Bronchial epithelial cell (primary cell): Measurements from ENCODE around the gene TMCC1. TPM values are rescaled to one million over a fixed set of nuclear protein-coding genes. Genes with fewer than 3 reads are reported as not detected.

Source experiments
- DNase-seq: peaks from one replicate; pipeline ENCODE4 v3.0.0-alpha.2; 2010; ENCODE audit warnings: low read depth
- FAIRE-seq: peaks from 2 replicates; lab custom pipeline; 2011; peaks lifted over from hg19 to GRCh38; lab: Jason Lieb, UNC
- H3K27me3 ChIP-seq: 2 replicates; pipeline ENCODE4 v1.5.1; 2011; ENCODE audit warnings: low read length; ENCODE audit not compliant: control insufficient read depth, insufficient read depth
- H3K36me3 ChIP-seq: 2 replicates; pipeline ENCODE4 v1.5.1; 2011; ENCODE audit warnings: low read length; ENCODE audit not compliant: control insufficient read depth, insufficient read depth
- H3K4me3 ChIP-seq: 2 replicates; pipeline ENCODE4 v1.5.1; 2011; ENCODE audit warnings: mild to moderate bottlenecking, low read depth, low read length, control low read depth
- CTCF ChIP-seq: IDR thresholded peaks from 2 replicates; pipeline ENCODE4 v1.5.1; 2011; ENCODE audit warnings: mild to moderate bottlenecking, moderate library complexity, low read length, control low read depth, inconsistent platforms; ENCODE audit not compliant: insufficient read depth, severe bottlenecking
- total RNA-seq: library from RNA; depleted of rRNA; stranded (reverse); fragments of >200 nt; gene quantifications from 2 replicates; pipeline ENCODE4 v1.2.1, GENCODE V29; 2014

Gene TMCC1
- total RNA-seq, 1 donor from 2014 or later: 18.2 TPM

GRCh38 chr3:129694228-129694627 is 199.3 kb downstream of the TMCC1 start:
- H3K36me3 ChIP-seq: no peaks in the 10 kb centered on the region
- DNase-seq (peak; percentile 100), FAIRE-seq (peak; percentile 96)
- no peaks in the 10 kb centered on the region for H3K27me3 ChIP-seq
- no peak overlapping the region for H3K4me3 ChIP-seq
- no peak for TF ChIP-seq CTCF

- no peaks in the 10 kb centered on the region for H3K36me3 ChIP-seq
- no peak overlapping the region for H3K4me3 ChIP-seq
- FAIRE-seq (no peak), DNase-seq (no peak)
- TF ChIP-seq CTCF: no peak
- no peaks in the 10 kb centered on the region for H3K27me3 ChIP-seq
Observed at GRCh38 chr3:129692743-129693142, 200.8 kb downstream of the TMCC1 start.

- TF ChIP-seq CTCF: no peak
- Histone ChIP-seq H3K4me3 (no peak overlapping the region), H3K36me3 (no peaks in the 10 kb centered on the region), H3K27me3 (no peaks in the 10 kb centered on the region)
- FAIRE-seq (no peak), DNase-seq (no peak)
Observed at GRCh38 chr3:129690963-129691362, 202.5 kb downstream of the TMCC1 start.

- FAIRE-seq: no peak
- Histone ChIP-seq H3K27me3 (no peaks in the 10 kb centered on the region), H3K36me3 (no peaks in the 10 kb centered on the region), H3K4me3 (no peak overlapping the region)
- DNase-seq: peak; percentile 80
- TF ChIP-seq CTCF: no peak
Observed at GRCh38 chr3:129690406-129690805, 203.1 kb downstream of the TMCC1 start.

- FAIRE-seq: no peak
- no peak overlapping the region for H3K4me3 ChIP-seq
- TF ChIP-seq CTCF: no peak
Observed at GRCh38 chr3:129689036-129689435, 204.5 kb downstream of the TMCC1 start.

GRCh38 chr3:129688271-129688895 is 205.1 kb downstream of the TMCC1 start:
- Histone ChIP-seq H3K4me3 (no peak overlapping the region), H3K36me3 (no peaks in the 10 kb centered on the region), H3K27me3 (no peaks in the 10 kb centered on the region)
- FAIRE-seq: no peak
- TF ChIP-seq CTCF: no peak
- no peak for DNase-seq

More at GRCh38 chr3:129689036-129689435, 204.5 kb downstream of the TMCC1 start:
- DNase-seq: no peak
- no peaks in the 10 kb centered on the region for H3K27me3 ChIP-seq
- no peaks in the 10 kb centered on the region for H3K36me3 ChIP-seq
